HEK293 (cell line): Measurements from ENCODE around the gene SLC7A1.

Experiments
- CTCF ChIP-seq: fragments of 450-650 bp; formaldehyde crosslinking; IDR thresholded peaks from 2 replicates; pipeline ENCODE4 v1.5.1; 2016; ENCODE audit warnings: missing biosample characterization, missing genetic modification characterization
- ZNF211 ChIP-seq: fragments of 450-650 bp; formaldehyde crosslinking; IDR thresholded peaks from 2 replicates; pipeline ENCODE4 v1.5.1; 2016; ENCODE audit warnings: low read depth, missing biosample characterization, missing genetic modification characterization
- ZNF24 ChIP-seq: fragments of 450-650 bp; formaldehyde crosslinking; IDR thresholded peaks from 2 replicates; pipeline ENCODE4 v1.5.1; 2016; ENCODE audit warnings: missing biosample characterization, missing genetic modification characterization
- ZNF660 ChIP-seq: fragments of 450-650 bp; IDR thresholded peaks from 2 replicates; pipeline ENCODE4 v1.5.1; 2018; ENCODE audit warnings: missing biosample characterization, mild to moderate bottlenecking, missing genetic modification characterization
- ZNF776 ChIP-seq: fragments of 450-650 bp; formaldehyde crosslinking; IDR thresholded peaks from 2 replicates; pipeline ENCODE4 v1.5.0; 2017; ENCODE audit warnings: missing biosample characterization, missing genetic modification characterization, borderline replicate concordance
- TF ChIP-seq, protein P1 (sequence below): fragments of 450-650 bp; formaldehyde crosslinking; IDR thresholded peaks from 2 replicates; pipeline ENCODE4 v1.5.1; 2016; ENCODE audit warnings: missing biosample characterization, missing genetic modification characterization
- TF ChIP-seq, protein P2 (sequence below): fragments of 450-650 bp; formaldehyde crosslinking; IDR thresholded peaks from 2 replicates; pipeline ENCODE4 v1.5.1; 2016; ENCODE audit warnings: missing biosample characterization, missing genetic modification characterization

GRCh38 chr13:29498426-29499040 lies 97.0 kb downstream of the SLC7A1 start:
- TF ChIP-seq CTCF (tag by site-specific recombination) (no peak), ZNF776 (tag by site-specific recombination) (no peak), ZNF24 (tag by site-specific recombination) (no peak), ZNF211 (tag by site-specific recombination) (no peak), ZNF660 (no peak)
- TF ChIP-seq, protein P1, sequence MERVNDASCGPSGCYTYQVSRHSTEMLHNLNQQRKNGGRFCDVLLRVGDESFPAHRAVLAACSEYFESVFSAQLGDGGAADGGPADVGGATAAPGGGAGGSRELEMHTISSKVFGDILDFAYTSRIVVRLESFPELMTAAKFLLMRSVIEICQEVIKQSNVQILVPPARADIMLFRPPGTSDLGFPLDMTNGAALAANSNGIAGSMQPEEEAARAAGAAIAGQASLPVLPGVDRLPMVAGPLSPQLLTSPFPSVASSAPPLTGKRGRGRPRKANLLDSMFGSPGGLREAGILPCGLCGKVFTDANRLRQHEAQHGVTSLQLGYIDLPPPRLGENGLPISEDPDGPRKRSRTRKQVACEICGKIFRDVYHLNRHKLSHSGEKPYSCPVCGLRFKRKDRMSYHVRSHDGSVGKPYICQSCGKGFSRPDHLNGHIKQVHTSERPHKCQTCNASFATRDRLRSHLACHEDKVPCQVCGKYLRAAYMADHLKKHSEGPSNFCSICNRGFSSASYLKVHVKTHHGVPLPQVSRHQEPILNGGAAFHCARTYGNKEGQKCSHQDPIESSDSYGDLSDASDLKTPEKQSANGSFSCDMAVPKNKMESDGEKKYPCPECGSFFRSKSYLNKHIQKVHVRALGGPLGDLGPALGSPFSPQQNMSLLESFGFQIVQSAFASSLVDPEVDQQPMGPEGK (tag by site-specific recombination): no peak
- TF ChIP-seq, protein P2, sequence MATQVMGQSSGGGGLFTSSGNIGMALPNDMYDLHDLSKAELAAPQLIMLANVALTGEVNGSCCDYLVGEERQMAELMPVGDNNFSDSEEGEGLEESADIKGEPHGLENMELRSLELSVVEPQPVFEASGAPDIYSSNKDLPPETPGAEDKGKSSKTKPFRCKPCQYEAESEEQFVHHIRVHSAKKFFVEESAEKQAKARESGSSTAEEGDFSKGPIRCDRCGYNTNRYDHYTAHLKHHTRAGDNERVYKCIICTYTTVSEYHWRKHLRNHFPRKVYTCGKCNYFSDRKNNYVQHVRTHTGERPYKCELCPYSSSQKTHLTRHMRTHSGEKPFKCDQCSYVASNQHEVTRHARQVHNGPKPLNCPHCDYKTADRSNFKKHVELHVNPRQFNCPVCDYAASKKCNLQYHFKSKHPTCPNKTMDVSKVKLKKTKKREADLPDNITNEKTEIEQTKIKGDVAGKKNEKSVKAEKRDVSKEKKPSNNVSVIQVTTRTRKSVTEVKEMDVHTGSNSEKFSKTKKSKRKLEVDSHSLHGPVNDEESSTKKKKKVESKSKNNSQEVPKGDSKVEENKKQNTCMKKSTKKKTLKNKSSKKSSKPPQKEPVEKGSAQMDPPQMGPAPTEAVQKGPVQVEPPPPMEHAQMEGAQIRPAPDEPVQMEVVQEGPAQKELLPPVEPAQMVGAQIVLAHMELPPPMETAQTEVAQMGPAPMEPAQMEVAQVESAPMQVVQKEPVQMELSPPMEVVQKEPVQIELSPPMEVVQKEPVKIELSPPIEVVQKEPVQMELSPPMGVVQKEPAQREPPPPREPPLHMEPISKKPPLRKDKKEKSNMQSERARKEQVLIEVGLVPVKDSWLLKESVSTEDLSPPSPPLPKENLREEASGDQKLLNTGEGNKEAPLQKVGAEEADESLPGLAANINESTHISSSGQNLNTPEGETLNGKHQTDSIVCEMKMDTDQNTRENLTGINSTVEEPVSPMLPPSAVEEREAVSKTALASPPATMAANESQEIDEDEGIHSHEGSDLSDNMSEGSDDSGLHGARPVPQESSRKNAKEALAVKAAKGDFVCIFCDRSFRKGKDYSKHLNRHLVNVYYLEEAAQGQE: no peak
